Measurements from ENCODE around the gene LPAR3.
A peak's percentile ranks its signal among the peaks of the same experiment; 100 is the strongest.
"Not testable (repeated sequence)": the region's sequence is repeated elsewhere in the genome, so short reads cannot be mapped to it uniquely, and the experiment has no call there.

Gene LPAR3, protein sequence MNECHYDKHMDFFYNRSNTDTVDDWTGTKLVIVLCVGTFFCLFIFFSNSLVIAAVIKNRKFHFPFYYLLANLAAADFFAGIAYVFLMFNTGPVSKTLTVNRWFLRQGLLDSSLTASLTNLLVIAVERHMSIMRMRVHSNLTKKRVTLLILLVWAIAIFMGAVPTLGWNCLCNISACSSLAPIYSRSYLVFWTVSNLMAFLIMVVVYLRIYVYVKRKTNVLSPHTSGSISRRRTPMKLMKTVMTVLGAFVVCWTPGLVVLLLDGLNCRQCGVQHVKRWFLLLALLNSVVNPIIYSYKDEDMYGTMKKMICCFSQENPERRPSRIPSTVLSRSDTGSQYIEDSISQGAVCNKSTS

DNA sequence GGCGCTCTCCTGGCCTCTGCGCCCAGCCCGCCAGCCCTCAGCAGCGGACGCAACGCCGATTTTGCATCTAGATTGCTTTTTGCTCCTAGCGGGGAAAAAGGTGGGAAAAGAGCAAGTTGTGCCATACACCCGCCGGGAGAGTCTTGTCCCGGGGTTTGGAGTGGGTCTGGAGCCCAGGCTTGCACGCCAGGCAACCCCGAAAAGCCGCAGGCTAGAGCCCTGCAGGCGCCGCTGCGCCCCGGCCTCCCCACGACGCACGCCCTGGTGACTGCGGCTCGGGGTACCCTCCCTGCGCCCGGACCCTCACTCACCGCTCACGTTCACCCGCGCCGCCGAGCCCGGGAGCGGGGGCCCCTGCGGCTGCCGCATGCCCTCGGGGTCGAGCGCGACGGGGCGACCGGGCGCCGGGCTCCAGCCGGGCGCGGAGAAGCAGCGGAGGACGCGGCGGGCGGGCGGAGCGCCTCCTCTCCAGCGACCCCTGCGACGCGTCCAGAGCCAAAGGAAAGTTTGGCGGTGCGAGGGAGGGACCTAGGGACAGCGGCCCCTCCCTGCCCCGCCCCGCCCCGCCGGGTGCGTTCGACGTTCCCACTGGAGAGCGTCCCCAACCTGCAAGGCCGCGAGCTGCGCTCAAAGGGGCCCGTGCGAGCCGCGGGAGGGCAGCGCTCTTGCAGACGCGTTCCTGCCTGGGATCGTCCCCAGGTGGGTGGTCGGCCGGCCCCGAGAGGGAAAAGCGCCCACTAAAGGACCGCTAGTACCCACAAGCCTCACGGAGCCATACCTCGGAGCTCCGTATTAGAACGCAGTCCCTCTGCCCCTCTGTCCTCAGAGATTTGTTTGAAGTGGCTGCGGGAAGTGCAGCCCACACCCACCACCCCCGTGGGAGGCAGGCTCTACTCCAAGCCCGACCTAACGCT is at the start of gene LPAR3:
Gene LPAR3, minus strand, starts transcription at position 502 of the 914 bp plus-strand sequence. CDS start 27,086 bp downstream, outside the sequence.
- DNase-seq = peak; percentile 58

DNA sequence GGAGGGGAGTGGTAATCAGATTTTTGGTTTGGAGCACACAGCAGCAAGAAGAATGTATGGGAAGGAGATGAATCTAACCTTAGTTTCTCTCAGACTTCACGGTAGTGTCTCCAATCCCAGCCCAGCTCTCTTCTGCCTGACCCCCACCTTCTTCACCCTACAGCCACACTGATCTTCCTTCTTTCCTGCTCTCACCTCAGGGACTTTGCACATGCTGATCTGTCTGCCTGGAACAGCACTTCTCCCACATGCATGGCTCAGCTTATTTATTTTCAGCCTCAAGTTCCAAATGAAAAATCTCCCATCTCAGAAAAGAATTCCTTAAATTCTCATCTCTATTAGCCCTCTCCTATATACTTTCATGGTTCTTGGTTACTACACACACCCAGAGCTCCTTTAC is 48.8 kb upstream of the LPAR3 start:
- no peak for DNase-seq

DNA sequence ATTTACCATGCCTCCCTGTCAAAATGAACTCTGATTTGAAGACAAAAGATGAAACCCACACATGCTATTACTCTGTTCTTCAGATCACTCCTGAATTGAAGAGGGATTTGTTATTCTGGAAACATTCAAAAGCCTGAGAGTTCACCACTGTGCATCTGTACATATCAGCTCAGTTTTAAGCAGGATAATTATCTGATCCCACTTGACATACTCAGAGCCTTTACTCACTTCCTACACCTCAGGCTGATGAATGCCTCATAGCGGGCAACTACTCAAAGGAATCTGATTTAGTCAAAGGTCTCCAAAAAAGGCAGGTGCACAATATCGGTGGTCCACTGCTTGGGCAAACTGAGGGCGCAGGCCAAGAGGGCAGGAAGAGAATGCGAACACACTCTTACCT is 47.5 kb upstream of the LPAR3 start:
- DNase-seq = peak; percentile 31

DNA sequence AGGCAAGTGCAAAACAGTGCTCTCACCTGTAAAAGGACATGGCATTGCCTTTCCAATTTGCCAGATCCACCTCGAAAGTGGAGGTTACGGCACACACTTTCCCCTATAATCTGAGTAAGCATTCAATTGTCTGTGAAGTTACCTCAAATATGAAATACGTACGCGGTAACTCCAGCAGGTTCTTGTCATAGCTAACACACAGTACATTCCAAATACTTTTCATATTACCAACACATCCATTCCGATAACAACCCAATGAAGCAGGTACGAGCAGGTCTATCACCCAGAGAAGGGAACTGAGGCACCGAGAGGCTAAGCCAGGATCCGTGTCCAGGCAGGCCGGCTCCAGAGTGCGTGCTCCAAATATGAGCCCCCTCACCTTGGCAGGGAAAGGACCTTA is 46.8 kb upstream of the LPAR3 start:
- no peak for DNase-seq

DNA sequence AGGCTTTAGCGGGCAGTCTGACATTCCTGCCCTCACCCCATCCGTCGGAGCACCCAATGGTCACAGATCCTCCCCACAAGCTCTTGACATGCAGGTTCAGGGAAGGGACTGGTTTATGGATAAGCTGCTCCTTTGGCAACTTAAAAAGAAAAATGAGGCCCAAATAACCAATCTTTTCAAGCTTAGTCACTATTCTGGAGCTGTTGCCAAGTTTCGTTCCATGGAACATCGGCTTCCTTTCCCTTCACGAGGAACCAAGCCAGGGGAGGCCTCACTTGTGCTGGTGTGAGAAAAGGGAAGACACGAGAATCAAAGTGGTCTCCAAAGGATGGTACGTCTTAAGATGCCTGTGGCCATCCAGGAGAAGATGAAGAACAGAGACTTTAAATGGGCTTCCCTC is 46.1 kb upstream of the LPAR3 start:
- DNase-seq = peak; percentile 21

DNA sequence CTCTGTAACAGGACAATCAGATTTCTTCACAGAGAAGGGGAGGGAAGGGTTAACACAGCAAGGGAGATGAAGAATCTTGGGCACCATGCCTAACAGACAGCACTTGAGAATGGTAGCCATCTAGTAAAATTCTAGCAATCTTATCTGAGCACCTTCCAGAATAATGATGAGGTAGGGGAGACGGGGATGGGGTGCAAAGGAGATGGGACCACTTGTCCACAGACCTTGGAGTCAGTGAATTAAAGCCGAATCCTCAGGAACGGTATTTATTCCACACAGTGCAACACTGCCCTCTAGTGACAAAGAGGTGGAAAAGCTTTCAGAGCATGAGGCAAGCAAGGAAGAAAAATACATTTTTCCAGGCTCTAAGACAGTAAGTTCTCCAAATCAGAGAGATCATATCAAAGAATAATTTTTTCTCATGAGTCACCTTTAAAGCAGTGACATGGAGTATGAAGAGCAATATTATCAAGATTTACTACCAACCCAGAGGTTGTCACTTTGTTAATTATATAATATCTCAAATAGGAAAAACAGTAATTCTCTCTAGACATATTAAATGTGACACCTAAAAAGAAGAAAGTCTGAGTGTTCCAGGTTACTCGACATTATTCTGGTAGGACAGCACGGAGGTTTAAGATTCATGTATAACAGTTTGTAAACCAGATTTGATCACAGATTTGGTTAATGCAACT is 43.3 kb upstream of the LPAR3 start:
- DNase-seq = peak; percentile 69

DNA sequence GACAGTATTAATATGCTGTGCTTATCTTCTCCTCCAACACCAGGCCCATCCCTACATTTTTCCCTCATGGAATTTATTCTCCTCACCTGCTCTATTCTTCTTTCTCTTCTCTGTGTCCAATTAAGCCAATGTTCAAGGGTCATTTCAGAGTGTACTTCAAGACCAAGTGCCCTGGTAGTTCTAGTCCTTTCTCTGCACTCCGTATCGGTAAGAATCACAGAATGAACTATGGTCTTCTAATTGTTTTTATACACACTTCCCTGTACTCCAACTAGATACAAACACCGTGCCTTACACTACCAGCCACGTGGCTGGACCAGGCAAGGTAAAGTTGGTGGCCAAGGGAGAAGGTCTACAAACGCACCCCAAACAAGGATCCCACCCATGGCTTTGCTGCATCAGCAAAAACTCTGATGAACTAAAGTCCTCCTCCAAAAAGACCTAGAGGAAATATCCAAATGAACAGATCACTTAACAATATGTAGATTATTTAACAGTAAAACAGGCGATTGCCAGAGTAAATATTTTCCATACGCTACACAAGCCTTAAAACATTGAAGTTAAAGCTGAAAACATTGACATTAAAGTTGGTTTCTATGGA is 40.1 kb upstream of the LPAR3 start:
- no peak for DNase-seq

DNA sequence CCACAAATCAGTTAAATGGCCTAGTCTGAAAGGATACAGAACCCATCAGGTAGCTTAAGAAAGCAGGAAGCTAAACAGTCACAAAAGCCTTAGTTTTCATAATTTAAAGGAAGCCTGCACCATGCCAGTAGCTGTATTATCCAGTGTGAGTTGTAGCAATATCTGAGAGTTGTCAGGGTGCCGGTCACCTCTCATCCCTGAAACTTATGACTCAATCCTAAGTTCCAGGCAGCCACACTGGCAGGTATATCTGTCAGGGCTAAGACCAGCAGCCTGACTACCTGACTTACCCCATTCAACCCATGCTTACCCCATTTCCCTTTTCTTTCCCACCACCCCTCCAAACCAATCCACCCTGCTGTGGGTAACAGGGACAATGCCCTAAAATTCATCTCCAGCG is 37.8 kb upstream of the LPAR3 start:
- DNase-seq = no peak

DNA sequence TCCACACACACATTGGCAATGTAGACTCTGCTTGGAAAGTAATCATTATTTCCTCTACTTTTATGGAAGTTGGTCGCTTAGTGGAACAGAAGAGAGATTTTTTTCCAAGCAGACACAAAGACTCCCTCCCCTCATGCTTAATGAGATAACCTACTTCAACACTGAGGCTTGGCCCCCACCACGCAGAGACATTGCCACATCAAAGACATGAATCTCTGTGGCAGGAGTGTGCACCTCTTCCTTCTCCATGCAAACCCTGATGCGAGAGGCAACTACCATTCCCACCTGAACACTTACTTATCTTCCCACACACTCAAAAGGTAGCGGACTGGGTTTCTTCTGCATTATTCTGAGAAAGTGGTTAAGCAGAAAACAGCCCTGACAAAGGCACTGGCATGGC is 37.3 kb upstream of the LPAR3 start:
- no peak for DNase-seq

DNA sequence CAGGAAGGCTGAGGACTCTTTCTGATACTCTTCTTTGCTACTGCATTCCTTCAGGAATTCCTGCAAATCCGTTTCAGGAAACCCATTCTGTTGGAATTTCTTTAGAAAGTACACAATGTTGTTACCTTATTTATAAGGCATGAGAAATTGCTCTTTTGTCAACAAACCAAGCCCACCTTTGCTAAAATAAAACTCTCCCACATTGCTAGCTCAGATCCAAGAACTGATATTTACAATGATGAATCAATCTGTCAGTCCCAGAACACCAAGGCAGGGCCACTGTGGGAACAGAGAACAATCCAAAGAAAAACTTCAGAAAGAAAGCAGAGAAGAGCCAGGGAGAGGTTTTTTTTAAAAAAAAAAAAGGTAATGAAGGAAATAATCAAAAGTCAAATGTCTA is 36.6 kb upstream of the LPAR3 start:
- DNase-seq = no peak

DNA sequence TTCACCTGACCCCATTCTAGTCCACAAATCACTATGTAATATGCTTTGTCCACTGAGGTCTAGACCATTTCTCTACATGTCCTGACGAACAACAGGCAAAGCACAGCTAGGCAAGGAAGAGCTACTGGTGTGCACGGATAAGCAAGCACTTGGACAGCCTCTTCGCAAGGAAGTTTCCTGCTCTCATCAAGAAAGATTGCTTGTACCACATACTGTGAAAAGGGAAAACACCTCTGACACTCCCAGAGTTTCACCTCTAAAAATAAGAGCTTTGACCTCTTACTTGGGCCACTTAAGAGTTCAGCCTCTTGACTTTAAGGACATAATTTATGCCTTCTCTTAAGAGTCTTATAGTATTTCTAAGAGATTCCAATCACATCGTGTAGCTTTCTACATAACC is 36.0 kb upstream of the LPAR3 start:
- DNase-seq = no peak

DNA sequence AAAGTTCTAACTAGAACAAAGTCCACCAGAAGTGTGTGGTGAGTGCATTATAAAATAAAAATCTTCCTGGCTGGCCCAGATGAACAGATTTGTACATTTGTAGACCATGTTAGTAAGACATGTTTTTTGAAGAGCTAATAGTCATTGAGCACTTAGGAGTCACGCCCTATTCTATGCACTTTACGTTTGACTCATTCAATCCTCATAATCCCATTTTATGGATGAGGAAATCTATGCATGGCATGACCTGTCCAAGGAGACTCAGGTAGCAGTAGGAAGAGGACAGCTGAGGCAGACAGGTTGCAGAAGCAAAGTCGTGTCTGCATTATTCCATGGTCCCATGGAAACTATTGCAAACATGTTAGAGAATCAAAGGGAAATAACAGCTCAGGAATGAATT is 30.3 kb upstream of the LPAR3 start:
- DNase-seq = no peak

DNA sequence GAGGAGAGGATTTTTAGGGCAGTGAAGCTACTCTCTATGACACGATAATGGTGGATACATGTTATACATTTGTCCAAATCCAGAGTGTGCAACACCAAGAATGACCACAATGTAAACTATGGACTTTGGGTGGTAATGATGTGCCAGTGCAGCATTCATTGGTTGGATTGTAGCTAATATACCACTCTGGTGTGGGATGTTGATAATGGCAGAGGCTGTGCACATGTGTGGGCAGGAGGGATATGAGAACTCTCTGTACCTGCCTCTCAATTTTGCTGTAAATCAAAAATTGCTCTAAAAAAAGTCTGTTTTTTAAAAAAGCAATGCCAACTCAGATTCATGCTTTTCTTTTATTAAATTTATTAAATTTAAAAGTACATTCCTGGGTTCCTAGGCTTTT is 27.2 kb upstream of the LPAR3 start:
- DNase-seq = no peak

DNA sequence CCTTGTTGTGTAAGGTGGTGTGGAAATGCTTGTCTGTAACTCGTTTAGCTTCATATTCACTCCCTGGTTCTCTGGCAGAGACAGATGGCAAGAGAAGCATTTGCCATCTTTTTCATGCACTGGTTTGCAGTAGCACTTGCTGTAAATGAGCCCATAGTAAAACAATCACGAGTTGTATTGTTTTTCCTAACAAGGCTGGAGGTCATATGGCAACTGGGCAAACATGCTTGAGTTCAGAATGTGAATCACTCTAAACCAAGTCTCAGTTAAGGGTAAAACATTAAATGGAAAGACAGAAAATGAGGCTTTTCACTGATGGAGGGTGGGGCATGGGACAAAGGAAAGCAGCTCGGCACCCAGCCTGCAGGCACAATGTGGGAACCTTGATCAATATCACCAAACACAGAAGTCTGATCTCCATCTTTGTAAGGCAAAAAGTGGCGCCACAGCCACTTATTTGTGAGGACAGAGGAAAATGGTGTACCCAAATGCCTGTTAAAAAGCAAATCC is 26.5 kb upstream of the LPAR3 start:
- DNase-seq = no peak

DNA sequence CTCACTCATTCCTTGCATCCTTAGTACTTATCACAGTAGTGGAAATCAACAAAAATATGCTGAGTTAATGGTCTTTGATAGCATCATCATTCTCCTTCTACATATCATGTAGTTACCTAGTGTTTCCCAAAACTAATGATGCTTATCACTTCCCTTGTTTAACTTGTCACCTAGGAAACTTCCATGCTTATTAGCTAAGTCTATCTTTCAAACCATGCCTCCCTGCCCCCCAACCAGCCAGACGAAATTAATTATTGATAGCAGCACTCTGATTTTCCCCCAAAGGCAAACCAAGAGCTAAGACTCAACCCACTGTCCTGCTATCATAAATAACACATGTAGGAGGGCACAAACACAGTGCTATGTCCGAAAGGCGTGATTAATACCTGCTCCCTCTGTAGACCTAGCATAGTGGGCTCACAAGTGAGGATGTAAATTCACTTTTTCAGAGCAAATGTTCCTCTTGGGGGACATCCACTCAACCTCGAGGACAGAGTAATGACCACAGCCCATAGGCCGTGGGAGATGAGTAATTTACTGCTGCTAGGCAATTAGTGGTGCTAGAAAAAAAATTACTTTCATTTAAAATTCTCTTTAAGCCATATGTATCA is 25.8 kb upstream of the LPAR3 start:
- no peak for DNase-seq

DNA sequence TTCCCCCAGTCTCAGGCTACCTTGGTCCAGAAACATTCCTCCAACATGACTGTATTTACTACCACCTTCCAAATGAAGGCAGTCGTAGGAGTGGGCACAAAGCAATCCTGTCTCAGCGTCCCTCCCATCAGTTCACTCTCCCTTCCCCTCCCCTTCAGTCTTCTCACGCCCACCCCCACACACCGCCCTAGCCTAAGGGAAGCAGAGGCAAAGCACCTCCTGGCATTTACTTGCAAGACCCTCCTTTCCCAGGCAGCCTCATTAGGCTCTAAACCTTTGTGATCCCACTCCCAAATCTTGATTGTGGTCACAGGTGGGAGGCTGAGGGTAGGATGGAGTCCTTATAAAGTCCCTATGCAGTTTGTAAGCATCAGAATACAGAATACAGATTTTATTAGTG is 23.9 kb upstream of the LPAR3 start:
- no peak for DNase-seq

DNA sequence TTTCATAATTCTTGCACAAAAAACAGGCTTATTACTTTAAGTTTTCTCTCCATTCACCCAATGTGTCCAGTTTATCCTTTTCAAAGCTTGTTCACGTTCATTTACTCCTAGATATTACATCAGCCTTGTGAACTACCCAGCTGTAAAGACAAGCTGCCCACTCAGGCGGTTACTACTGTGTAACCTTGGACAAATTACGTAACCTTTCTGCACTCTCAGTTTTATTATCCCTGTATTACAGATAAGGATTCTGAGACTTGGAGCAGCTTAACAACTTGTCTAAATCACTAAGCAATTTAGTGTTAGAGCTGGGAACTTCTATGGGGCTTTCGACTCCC is 20.5 kb upstream of the LPAR3 start:
- DNase-seq = peak; percentile 13

DNA sequence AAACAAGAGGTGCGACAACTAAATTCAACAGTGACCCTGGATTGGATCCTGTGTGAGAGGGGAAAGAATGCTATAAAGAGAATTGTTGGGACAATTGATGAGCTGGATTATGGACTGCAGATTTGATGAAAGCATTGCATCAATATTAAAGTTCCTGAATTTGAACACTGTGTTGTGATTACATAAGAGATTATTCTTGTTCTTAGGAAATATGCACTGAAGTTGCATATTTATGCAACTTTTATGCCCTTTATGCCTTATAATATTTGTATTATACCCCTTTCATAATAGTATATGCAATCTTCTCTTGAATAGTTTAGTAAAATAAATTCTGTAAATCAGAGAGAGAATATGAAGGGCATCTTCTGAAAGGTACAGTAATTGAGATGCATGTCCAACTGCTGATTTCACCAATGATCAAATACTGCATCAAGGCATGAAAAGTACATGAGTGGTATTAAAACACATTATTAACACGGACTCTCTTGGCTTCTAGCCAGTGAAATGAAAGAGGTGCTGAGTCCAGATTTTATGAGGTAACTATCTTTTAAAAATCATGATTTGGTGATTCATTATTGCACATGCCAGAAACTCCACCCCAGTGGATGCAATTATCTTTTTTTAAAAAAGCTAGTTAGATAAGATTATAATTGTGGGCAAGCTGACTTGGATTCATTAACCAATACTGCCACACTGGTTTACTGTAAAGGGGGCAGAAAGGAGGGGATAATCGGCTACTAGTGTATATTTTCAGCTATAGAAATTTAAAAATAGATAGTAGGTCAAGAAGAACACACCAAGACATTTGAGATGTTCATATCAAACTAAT is 19.9 kb upstream of the LPAR3 start:
- no peak for DNase-seq

DNA sequence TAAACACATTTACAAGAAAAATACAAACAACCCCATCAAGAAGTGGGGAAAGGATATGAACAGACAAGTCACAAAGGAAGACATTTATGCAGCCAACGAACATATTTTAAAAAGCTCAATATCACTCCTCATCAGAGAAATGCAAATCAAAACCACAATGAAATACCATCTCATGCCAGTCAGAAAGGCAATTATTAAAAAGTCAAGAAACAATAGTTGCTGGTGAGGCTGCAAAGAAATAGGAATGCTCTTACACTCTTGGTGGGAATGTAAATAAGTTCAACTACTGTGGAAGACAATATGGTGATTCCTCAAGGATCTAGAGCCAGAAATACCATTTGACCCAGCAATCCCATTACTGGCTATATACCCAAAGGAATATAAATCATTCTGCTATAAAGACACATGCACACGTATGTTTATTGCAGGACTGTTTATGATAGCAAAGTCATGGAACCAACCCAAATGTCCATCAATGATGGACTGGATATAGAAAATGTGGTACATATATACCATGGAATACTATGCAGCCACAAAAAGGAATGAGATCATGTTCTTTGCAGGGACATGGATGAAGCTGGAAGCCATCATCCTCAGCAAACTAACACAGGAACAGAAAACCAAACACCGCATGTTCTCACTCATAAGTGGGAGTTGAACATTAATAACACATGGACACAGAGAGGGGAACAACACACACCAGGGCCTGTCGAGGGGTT is 15.9 kb upstream of the LPAR3 start:
- not testable (repeated sequence) for DNase-seq

DNA sequence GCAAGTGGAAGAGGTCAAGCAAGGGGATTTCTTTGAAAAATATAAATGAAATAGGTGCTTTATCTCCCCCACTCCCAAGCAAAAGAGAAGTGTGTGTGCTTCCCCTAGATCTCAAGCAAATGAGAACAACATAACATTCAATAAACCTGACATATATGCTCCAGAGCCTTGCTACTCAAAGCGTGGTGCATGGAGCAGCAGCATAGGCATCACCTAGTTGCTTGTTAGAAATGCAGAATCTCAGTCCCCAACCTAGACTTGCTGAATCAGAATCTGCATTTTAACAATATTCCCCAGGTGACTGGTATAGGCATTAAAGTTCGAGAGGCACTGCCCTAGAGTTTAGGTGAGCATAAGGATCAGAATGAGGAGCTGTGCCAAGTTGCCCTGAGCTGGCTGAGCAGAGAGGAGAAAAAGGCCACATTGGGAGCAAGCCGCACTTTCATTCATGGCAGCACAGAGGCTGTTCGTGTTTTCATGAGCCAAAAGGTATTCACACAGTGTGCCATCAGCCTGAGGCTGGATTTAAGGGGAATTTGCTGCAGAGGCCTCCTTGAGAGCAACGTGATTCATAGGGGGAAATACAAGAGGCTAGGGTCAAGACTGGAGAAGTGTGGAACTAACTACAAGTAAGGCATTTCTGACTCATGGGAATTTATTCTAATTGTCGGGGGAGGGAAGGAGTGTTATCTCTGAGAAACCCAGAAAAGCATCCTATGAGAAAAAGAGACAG is 14.3 kb upstream of the LPAR3 start:
- peak; percentile 80 for DNase-seq
